HG02759 (cell line): ENCODE results near the gene HAAO.

Experiments
- ATAC-seq: cut with Tn5 transposase; IDR thresholded peaks from one replicate; pipeline ENCODE4 v1.9.1; 2021; ENCODE audit warnings: mild to moderate bottlenecking, moderate library complexity; ENCODE audit not compliant: unreplicated experiment

HAAO gene

DNA sequence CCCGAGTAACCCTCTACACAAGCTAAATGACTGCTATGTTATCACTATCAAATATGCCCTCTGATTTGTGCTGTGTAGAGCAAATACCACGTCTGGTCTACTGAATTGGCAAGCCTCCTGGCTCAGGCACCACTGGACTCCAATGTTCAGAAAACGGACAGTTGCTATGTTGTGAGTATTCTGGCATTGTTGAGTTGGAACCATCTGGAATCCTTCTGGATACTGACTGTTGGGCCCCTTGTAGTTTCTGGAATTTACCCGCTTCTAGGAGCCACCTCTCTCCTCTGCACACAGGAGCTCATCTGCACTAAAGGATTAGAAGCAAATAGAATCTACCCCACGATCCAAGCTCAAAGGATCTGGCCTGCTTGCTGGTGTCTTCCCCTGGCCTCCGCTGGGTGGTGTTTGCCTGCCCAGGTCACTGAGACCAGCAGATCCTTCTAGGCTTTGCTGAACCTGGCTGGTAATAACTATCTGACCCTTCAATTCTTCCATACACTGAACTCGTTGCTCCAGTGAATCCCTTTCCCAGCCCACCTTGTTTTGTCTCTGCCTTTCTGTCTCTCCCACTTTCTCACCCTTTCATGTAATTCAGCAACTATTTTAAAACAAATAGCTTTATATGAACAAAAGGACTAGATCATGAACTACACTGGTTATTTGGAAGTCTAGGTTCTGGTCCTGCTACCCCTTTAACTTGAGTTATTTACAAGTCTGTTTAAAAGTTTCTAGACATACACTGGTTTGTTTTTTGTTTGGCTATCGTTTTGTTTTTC is 2.1 kb upstream of the HAAO start:
- ATAC-seq: no peak

GRCh38 chr2:42793334-42794270 is 1.2 kb upstream of the HAAO start:
- ATAC-seq: no peak

- ATAC-seq: peak; percentile 2
Observed at GRCh38 chr2:42792087-42792582, 248 bp downstream of the HAAO start.

GRCh38 chr2:42791606-42792005 is 777 bp downstream of the HAAO start:
- no peak for ATAC-seq

- ATAC-seq: no peak
Observed at GRCh38 chr2:42789751-42790150, 2.6 kb downstream of the HAAO start.

GRCh38 chr2:42788882-42789281 is 3.5 kb downstream of the HAAO start:
- no peak for ATAC-seq

DNA sequence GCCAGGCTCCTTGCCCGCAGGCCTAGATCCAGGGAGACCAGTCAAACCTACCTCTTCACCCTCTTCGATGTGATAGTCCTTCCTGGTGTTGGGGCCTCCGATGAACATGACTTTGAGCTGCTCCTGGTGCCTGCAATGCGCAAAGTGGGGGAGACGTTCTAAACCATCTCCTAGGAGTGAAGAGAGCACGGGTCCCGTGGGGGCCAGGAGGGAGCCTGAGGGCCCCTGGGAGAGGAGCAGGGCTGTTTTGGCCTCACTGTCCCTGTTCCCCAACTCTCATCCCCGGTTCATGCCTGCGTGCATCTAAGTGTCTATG is 3.9 kb downstream of the HAAO start:
- no peak for ATAC-seq

DNA sequence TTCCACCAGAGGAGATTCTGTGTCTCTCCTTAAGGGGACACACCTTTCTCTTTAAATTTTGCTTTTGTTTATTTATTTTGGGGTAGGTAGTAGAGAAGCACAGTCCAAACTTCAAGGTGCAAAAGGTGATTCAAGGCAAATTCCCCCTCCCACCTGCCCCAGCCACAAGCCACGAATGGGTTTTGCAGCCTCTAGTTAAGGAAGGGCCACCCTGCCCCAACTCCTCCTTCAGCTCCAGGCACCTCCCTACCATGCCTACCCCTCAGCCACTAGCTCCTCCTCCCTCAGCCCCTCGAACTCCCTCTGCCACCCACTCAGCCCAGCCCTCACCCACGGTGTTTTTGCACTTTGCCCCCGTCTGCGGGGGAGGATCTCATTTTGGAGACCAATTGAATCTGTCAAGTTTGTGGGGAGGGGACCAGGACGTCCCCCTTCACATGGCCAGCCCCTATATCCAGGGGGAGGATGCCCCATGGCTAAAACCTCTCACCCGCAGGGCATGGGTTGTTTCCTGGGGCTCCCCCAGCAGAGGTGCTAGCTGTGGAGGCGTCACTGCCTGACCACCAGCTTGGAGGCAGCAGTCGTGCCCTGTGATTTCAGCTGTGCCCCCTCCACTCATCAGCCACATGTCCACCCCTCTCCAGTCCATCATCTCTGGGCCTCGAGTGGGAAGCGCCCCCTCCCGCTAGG is 4.5 kb downstream of the HAAO start:
- ATAC-seq: no peak

GRCh38 chr2:42787424-42787787 is 5.0 kb downstream of the HAAO start:
- no peak for ATAC-seq

DNA sequence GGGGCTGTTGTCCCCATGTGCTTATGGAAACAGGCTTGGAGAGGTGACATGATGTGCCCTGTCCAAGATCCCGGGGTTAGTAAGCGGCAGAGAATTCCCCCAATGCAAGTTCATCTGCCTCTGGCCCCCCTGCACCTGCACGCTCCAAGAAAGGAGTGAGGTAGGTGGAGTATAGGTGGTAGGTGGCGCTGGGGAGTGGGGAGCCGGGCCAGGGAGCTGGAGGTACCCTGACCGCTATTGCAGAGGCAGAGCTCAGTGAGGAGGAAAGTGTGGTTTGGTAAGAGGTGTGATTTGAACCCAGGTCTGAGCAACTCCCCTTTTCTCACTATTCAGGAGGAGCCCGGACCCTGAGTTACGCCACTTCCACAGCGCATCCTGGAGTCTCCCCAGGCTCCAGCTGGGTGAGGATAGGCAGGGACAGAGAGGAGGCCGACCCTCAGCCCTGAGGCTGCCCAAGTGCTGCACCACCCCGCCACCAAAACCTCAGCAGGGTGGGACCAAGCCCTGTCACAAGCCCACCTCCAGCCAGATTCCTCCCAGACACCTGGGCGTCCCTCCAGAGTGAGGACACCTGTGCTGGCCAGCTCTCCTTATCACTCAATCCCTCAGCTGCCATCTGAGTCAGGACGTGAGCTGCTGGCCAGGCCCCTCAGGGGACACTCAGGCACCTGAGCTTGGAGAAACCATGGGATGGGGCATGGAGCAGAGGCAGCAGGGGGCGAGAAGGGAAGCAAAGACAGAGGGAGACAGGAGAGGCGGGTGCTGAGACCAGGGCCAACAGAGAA is 5.6 kb downstream of the HAAO start:
- ATAC-seq: no peak

- no peak for ATAC-seq
Observed at GRCh38 chr2:42784204-42784880, 8.0 kb downstream of the HAAO start.

DNA sequence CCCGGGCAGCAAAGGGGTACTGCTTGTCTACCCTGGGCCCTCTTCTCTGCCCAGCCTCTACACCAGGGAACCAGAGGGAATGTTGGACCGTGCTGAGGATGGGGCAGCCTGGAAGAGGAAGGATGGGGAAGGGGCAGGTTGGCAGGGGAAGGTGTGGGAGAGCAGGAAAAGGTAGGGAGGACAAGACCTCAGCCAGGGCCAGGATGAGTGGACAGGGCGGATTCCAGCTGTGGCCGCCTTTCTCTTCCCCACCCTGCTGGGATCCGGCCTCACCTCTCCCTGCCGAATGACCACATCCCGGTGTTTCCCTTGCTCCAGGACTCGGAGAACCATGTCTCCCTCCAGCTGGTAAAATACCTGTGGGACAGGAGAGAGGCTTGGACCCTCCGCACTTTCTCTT is 8.9 kb downstream of the HAAO start:
- ATAC-seq: no peak

DNA sequence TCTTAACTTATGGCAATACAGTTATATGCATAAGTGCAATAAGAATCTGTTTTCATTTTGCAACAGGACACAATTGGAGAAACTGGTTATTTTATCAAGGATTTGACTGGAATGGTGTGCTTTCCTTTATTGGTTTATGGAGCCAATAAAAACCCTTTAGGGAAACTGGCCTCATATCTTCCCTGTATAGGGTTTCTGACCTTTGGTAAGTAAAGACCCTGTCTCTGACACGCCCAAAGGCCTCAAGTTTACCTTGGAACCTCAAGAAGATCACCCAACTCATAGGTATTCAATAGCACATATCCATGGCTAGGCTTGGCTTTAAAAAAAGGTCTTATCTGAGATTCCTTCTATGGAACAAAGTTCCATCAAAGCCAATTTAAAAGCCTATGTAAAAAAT is 11.2 kb downstream of the HAAO start:
- ATAC-seq: no peak

- no peak for ATAC-seq
Observed at GRCh38 chr2:42777883-42778805, 14.2 kb downstream of the HAAO start.

DNA sequence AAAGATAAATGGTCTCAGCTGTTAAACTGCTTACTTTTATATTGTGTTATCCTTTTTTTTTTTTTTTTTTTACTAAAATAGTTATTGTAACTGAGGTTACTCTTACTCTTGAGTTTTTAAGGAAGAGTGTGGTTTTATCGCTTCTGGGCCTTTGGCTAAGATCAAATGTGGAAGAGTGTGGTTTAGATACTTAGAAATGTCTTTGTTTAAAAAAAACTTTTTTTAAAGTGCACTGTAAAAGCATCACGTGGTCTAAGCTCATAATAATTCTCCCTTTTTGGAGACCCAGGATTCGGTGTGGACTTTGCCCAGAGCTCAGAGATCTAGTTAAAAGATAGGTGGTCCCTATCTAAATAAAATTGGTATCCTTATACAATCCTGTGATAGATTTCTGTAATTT is 16.6 kb downstream of the HAAO start:
- ATAC-seq: no peak

- no peak for ATAC-seq
Observed at GRCh38 chr2:42775186-42775585, 17.2 kb downstream of the HAAO start.

DNA sequence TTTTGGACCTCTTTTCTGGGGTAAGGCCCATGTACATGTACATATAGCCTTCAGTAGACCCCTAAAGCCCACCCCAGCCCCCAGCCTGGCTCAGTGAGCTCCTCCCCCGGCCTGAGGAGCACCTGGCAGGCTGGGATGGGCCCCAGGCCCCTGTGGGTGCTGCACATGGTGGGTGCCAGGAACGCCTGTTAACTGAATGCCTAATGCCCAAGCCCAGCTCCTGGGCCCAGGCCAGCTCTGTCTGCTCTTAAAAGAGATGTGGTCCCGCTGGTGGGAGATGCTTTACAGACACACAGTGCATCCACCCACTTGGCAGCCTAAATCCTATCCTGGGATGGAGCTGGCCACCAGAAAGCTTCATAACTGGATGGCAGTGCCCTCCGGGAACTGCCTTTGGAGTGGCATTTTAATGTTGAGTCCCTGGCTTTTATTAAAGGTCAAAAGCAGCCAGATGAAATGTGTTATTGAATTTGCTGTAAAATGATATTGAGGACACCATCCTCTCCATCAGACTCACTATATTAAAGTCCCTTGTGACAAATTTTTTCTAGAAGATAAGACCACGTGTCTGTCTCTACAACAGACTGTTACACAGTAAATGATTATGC is 20.7 kb downstream of the HAAO start:
- ATAC-seq: no peak

- peak; percentile 68 for ATAC-seq
Observed at GRCh38 chr2:42770288-42771131, 21.9 kb downstream of the HAAO start.
